Measurements from ENCODE around the gene ZNF284.

Gene ZNF284

GRCh38 chr19:44066305-44066704, 5.7 kb upstream of the ZNF284 start:
- Histone ChIP-seq H3K4me1 (ENCODE audit: control insufficient read depth, insufficient read depth, low read length) (no peaks in the 10 kb centered on the region), H3K9me3 (ENCODE audit: control insufficient read depth, low read length) (peaks cover 19% of the 10 kb centered on the region), H3K9ac (ENCODE audit: low read length) (no peak overlapping the region), H3K4me3 (ENCODE audit: low read length) (no peak overlapping the region), H3K27me3 (ENCODE audit: control insufficient read depth, insufficient read depth, low read length) (no peaks in the 10 kb centered on the region), H3K36me3 (ENCODE audit: control insufficient read depth, insufficient read depth, low read length) (peaks cover 13% of the 10 kb centered on the region)

- peaks cover 19% of the 10 kb centered on the region for H3K9me3 ChIP-seq (ENCODE audit: control insufficient read depth, low read length)
- H3K4me1 ChIP-seq (ENCODE audit: control insufficient read depth, insufficient read depth, low read length) = no peaks in the 10 kb centered on the region
- no peak overlapping the region for H3K9ac ChIP-seq (ENCODE audit: low read length)
- no peaks in the 10 kb centered on the region for H3K27me3 ChIP-seq (ENCODE audit: control insufficient read depth, insufficient read depth, low read length)
- peaks cover 13% of the 10 kb centered on the region for H3K36me3 ChIP-seq (ENCODE audit: control insufficient read depth, insufficient read depth, low read length)
- no peak overlapping the region for H3K4me3 ChIP-seq (ENCODE audit: low read length)
These were observed 2.5 kb upstream of the ZNF284 start for GRCh38 chr19:44069415-44069814.

- Histone ChIP-seq H3K9ac (ENCODE audit: low read length) (peak overlapping the region; percentile 58), H3K36me3 (ENCODE audit: control insufficient read depth, insufficient read depth, low read length) (no peaks in the 10 kb centered on the region), H3K9me3 (ENCODE audit: control insufficient read depth, low read length) (peaks cover 5% of the 10 kb centered on the region), H3K4me1 (ENCODE audit: control insufficient read depth, insufficient read depth, low read length) (no peaks in the 10 kb centered on the region), H3K27me3 (ENCODE audit: control insufficient read depth, insufficient read depth, low read length) (no peaks in the 10 kb centered on the region), H3K4me3 (ENCODE audit: low read length) (peak overlapping the region; percentile 77)
These were observed 813 bp downstream of the ZNF284 start for GRCh38 chr19:44072543-44073401.

GRCh38 chr19:44076325-44076724, 4.4 kb downstream of the ZNF284 start:
- H3K9ac ChIP-seq (ENCODE audit: low read length) = no peak overlapping the region
- H3K4me1 ChIP-seq (ENCODE audit: control insufficient read depth, insufficient read depth, low read length) = no peaks in the 10 kb centered on the region
- H3K4me3 ChIP-seq (ENCODE audit: low read length) = no peak overlapping the region
- H3K27me3 ChIP-seq (ENCODE audit: control insufficient read depth, insufficient read depth, low read length) = no peaks in the 10 kb centered on the region
- H3K36me3 ChIP-seq (ENCODE audit: control insufficient read depth, insufficient read depth, low read length) = no peaks in the 10 kb centered on the region
- no peaks in the 10 kb centered on the region for H3K9me3 ChIP-seq (ENCODE audit: control insufficient read depth, low read length)

- Histone ChIP-seq H3K36me3 (ENCODE audit: control insufficient read depth, insufficient read depth, low read length) (no peaks in the 10 kb centered on the region), H3K9ac (ENCODE audit: low read length) (no peak overlapping the region), H3K4me1 (ENCODE audit: control insufficient read depth, insufficient read depth, low read length) (no peaks in the 10 kb centered on the region), H3K4me3 (ENCODE audit: low read length) (no peak overlapping the region), H3K9me3 (ENCODE audit: control insufficient read depth, low read length) (no peaks in the 10 kb centered on the region), H3K27me3 (ENCODE audit: control insufficient read depth, insufficient read depth, low read length) (no peaks in the 10 kb centered on the region)
These were observed 20.1 kb downstream of the ZNF284 start for GRCh38 chr19:44092108-44092507.

- peak within 1 kb of the TSS; percentile 92 for H3K9ac ChIP-seq (ENCODE audit: low read length)
- peak within 1 kb of the TSS; percentile 58 for H3K4me3 ChIP-seq (ENCODE audit: low read length)
- H3K4me1 ChIP-seq (ENCODE audit: control insufficient read depth, insufficient read depth, low read length) = no peaks in the 10 kb centered on the region
- H3K27me3 ChIP-seq (ENCODE audit: control insufficient read depth, insufficient read depth, low read length) = no peaks in the 10 kb centered on the region
- no peaks in the 10 kb centered on the region for H3K9me3 ChIP-seq (ENCODE audit: control insufficient read depth, low read length)
- no peaks in the 10 kb centered on the region for H3K36me3 ChIP-seq (ENCODE audit: control insufficient read depth, insufficient read depth, low read length)
These were observed 22.2 kb downstream of the ZNF284 start, which contains the start of gene ZNF224 for GRCh38 chr19:44093931-44094765. ZNF224 (plus strand) TSS chr19:44094361; CDS start chr19:44097874, 3,513 bp downstream.

GRCh38 chr19:44107751-44108150, 35.8 kb downstream of the ZNF284 start:
- H3K9me3 ChIP-seq (ENCODE audit: control insufficient read depth, low read length) = peaks cover 20% of the 10 kb centered on the region
- no peak overlapping the region for H3K4me3 ChIP-seq (ENCODE audit: low read length)

GRCh38 chr19:44109458-44109857, 37.5 kb downstream of the ZNF284 start:
- H3K36me3 ChIP-seq (ENCODE audit: control insufficient read depth, insufficient read depth, low read length) = peaks cover 11% of the 10 kb centered on the region
- no peaks in the 10 kb centered on the region for H3K4me1 ChIP-seq (ENCODE audit: control insufficient read depth, insufficient read depth, low read length)
- no peak overlapping the region for H3K4me3 ChIP-seq (ENCODE audit: low read length)
- H3K27me3 ChIP-seq (ENCODE audit: control insufficient read depth, insufficient read depth, low read length) = no peaks in the 10 kb centered on the region
- no peak overlapping the region for H3K9ac ChIP-seq (ENCODE audit: low read length)
- H3K9me3 ChIP-seq (ENCODE audit: control insufficient read depth, low read length) = peaks cover 20% of the 10 kb centered on the region

More at GRCh38 chr19:44107751-44108150, 35.8 kb downstream of the ZNF284 start:
- no peaks in the 10 kb centered on the region for H3K4me1 ChIP-seq (ENCODE audit: control insufficient read depth, insufficient read depth, low read length)
- no peak overlapping the region for H3K9ac ChIP-seq (ENCODE audit: low read length)
- H3K27me3 ChIP-seq (ENCODE audit: control insufficient read depth, insufficient read depth, low read length) = no peaks in the 10 kb centered on the region
- H3K36me3 ChIP-seq (ENCODE audit: control insufficient read depth, insufficient read depth, low read length) = peaks cover 11% of the 10 kb centered on the region

GRCh38 chr19:44111910-44112463, 40.0 kb downstream of the ZNF284 start:
- H3K9ac ChIP-seq (ENCODE audit: low read length) = no peak overlapping the region

GRCh38 chr19:44112802-44113137, 40.8 kb downstream of the ZNF284 start:
- Histone ChIP-seq H3K9me3 (ENCODE audit: control insufficient read depth, low read length) (peaks cover 4% of the 10 kb centered on the region), H3K4me3 (ENCODE audit: low read length) (peak overlapping the region; percentile 84), H3K27me3 (ENCODE audit: control insufficient read depth, insufficient read depth, low read length) (no peaks in the 10 kb centered on the region), H3K4me1 (ENCODE audit: control insufficient read depth, insufficient read depth, low read length) (no peaks in the 10 kb centered on the region), H3K36me3 (ENCODE audit: control insufficient read depth, insufficient read depth, low read length) (no peaks in the 10 kb centered on the region), H3K9ac (ENCODE audit: low read length) (peak overlapping the region; percentile 70)

More at GRCh38 chr19:44111910-44112463, 40.0 kb downstream of the ZNF284 start:
- Histone ChIP-seq H3K9me3 (ENCODE audit: control insufficient read depth, low read length) (peaks cover 12% of the 10 kb centered on the region), H3K4me3 (ENCODE audit: low read length) (no peak overlapping the region), H3K27me3 (ENCODE audit: control insufficient read depth, insufficient read depth, low read length) (no peaks in the 10 kb centered on the region), H3K4me1 (ENCODE audit: control insufficient read depth, insufficient read depth, low read length) (no peaks in the 10 kb centered on the region), H3K36me3 (ENCODE audit: control insufficient read depth, insufficient read depth, low read length) (peaks cover 2% of the 10 kb centered on the region)

- Histone ChIP-seq H3K27me3 (ENCODE audit: control insufficient read depth, insufficient read depth, low read length) (no peaks in the 10 kb centered on the region), H3K9ac (ENCODE audit: low read length) (peak within 1 kb of the TSS; percentile 70), H3K9me3 (ENCODE audit: control insufficient read depth, low read length) (no peaks in the 10 kb centered on the region), H3K4me1 (ENCODE audit: control insufficient read depth, insufficient read depth, low read length) (no peaks in the 10 kb centered on the region), H3K4me3 (ENCODE audit: low read length) (peak within 1 kb of the TSS; percentile 84), H3K36me3 (ENCODE audit: control insufficient read depth, insufficient read depth, low read length) (no peaks in the 10 kb centered on the region)
These were observed 41.3 kb downstream of the ZNF284 start, which contains the start of gene ZNF225 for GRCh38 chr19:44113138-44113783. ZNF225 (plus strand) TSS chr19:44113399; CDS start chr19:44115828, 2,429 bp downstream.
